ENCODE data around the gene DYSF.

Gene DYSF

DNA sequence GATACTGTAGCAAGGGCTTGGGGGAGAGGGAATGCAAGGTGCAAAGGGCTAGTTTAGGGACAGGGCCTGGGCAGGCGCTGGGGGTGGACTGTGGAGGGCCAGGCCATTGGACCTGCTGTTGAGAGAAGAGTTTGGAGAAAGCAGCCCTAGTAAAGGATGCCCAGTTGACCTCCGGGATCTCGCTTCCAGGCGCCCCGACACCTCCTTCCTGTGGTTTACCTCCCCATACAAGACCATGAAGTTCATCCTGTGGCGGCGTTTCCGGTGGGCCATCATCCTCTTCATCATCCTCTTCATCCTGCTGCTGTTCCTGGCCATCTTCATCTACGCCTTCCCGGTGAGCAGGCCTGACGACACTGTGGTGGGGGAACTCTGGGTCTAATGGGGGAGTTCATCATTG lies 229.0 kb downstream of the DYSF start:
- DNase-seq = no peak

DNA sequence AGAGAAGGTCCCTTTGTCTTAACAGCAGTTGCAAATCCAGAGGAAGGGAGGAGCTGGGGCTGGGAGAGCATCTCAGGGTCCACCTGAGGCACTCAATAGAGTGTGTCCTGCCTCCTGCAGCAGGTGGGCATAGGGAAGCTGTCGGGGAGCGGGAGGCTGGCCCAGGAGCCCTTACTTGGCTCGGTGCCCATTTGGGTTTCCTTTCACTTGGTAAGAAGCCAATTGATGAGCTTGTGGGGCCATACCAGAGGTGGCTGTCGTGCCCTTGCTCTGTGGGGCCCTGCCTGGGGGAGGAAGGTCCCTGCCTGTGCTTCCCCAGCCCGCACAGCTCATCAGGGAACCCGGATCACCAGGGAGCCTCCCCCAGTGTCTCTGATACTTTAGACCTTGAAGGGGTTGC lies 229.7 kb downstream of the DYSF start:
- no peak for DNase-seq

DNA sequence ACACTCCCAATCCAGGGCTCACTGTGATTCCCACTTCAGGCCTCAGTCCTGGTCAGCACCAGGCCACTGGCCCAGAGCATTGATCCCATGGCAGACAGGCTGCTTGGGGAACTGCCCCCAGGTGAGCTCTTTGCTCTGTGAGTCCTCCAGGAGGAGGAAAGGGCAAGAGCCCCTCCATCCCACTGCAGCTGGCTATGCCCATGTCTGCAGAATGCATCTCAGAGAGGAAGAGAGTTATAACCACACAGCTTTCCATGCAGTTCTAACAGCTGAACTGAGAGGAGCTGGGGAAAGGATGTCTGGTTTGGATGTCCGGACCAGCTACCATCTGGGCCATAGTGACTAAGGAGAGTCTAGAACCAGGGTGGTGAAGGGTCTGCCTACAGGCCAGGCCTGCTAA lies 230.3 kb downstream of the DYSF start:
- DNase-seq = no peak

DNA sequence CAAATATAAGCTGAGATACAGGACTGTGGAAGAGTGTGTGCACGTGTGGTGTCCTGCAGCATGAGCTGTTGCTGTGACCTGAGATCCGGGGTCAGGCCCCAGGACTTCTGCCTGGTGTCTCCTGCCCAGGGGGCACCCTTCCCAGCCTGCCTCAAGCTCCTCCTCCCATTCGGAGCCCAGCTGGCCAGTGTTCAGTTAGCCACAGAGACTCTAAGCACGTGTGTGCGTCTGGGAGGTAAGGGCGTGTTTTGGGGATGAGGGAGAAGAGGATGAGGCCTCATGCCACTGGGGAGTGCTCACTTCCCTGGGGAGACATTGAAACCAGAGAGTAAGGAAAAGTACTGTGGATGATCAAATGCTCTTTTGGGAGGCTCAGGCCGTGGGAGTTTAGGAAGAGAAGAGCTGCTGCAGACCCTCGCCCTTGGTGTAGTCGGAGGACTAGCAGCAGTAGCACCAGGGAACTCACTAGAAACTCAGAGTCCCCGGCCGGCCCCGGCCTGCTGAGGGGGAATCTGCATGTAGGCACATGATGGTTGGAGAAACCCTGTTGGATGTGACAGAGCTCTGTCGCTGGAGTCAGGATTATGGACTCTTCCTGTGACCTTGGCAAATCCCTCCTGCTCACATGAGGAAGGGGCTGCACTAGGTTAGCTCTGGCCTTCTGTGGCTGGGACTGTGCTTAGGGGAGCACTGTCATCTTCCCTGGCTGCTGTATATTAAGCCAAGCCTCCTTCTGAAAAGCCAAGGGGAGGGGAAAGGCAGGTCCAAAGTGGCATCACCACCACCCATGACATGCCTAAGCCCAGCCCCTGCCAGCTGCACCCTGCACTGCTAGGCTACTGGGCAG lies 231.1 kb downstream of the DYSF start:
- DNase-seq = no peak

DNA sequence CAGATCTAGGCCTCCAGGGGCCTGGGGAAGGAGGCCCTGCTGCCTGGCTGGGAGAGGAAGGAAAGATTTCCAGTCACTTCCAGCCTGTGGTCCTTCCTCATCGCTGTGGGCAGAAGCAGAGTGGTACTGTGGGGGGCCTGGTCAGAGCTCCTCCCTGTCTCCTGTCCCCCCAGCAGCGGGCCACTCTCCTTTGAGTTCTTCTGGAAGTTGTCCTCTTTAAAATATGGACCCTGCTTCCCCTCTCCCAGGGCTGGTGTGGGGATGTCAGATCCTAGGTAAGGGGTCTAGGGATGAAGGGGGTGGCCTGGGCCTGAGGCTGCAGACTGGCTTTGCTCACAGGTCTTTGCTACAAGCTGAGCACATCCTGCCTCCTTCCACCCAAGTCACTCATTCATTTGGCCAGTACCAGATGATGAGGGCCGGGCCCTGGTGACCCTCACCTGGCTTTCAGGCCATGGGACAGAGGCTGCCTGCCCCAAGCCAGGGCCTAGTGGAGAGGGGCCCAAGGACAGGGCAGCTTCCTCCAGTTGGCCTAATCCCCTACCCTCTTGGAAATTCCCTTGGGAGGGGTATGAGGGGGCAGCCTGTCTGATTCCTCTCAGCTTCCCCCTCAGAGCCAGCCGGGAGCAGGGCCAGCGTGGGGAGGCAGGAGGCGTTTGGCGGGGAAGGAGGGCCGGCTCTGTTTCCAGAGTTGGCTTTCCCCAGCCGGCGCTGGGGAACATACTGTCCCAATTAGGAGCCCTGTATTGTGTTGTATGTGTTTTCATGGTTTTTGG lies 231.9 kb downstream of the DYSF start:
- peak; percentile 63 for DNase-seq

DNA sequence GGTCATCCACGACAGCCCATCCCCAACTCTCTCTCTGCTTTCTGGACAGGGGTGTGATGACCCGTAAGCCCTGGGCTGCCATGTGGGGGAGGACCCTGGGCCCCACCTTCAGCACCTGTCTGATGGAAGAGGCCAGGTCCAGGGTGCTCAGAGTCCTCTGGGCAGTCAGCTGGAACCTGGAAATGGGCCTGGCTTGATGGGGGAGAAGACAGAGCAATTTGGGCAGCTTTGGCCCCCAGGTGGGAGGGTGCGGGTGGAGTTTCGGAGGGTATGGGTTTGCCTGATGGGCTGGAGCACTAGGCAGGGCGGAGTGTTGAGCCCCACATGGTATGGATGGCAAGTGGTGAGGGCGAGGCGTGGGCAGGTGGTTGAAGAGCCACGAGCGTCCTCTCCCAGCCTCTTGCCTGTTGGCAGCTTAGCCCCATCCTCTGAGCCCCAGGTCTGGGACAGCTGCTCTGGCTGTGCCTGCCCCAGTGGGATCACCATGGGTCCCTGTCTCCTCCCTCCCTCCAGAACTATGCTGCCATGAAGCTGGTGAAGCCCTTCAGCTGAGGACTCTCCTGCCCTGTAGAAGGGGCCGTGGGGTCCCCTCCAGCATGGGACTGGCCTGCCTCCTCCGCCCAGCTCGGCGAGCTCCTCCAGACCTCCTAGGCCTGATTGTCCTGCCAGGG lies 232.7 kb downstream of the DYSF start:
- DNase-seq = no peak

DNA sequence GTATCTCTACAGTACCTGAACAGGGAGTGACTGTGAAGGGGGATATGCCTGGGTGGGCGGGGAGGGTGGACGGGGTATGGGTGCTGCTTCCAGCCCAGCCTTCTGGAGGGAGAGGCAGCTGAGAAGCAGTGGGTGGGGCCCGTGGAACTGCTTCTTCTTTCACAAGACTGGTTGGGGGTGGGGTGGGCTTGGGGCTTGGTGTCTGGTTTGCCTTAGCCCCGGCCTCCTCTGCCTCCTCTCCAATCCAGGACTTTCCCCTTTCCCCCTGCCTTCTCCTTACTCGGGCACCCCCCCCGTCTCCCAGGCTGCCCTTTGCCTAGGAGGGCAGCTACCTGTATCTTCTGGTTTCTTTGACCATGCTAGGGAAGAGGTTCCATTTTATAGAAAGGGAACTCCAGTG lies 233.4 kb downstream of the DYSF start:
- DNase-seq = no peak

DNA sequence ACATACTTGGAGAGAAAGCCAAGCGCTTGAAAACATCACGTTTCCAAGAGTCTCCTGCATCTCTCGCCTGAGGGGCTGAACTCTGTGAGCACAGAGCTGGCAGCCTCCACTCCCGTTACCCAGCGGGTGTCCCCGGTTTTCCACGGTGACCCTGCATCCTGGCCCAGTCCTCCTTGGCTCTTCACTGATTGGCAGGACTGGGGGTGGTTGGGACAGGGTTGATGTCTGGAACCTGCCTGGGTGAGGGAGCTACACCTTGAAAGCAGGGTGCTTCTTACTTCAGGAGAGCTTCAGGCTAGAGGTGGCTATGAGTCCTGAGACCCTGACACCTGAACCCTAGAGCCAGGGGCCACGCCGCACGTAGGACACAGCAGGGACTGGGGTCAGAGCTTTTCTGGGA lies 234.1 kb downstream of the DYSF start:
- DNase-seq = no peak

DNA sequence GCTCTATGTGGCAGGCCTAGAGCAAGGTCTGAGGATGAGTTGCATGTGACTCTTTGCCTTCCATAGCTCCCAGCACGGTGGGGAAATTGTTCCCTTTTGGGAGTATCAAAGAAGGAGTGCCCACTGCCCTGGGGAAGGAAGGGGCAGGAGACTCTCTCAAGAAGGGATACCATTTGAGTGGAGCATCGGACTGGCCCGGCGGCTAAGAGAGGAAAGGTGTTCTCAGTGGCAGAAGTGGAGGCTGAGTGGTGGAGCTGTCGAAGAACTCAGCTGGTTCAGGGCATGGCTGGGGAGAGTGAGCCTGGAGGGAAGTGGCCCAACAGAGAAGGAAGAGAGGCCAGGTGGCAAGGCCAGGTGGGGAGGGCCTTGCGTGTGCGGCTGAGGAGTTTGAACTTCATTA lies 235.2 kb downstream of the DYSF start:
- no peak for DNase-seq

DNA sequence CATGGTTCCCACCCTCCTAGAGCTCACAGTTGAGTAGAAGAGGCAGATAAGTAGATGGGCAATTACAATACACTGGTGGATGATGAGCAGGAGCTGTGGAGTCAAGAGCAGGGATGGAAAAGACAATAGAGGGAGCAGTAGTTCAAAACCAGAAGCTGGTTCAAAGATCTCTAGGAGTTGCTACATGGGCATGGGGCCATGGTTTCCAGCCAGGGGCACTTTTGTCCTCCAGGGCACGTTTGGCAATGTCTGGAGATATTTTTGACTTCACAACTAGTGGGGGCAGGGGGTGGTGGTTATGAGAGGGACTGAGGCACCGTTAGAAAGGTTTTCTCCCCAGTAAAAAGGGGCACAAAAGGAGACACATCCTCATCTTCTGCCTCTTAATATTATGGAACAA lies 236.0 kb downstream of the DYSF start:
- no peak for DNase-seq

DNA sequence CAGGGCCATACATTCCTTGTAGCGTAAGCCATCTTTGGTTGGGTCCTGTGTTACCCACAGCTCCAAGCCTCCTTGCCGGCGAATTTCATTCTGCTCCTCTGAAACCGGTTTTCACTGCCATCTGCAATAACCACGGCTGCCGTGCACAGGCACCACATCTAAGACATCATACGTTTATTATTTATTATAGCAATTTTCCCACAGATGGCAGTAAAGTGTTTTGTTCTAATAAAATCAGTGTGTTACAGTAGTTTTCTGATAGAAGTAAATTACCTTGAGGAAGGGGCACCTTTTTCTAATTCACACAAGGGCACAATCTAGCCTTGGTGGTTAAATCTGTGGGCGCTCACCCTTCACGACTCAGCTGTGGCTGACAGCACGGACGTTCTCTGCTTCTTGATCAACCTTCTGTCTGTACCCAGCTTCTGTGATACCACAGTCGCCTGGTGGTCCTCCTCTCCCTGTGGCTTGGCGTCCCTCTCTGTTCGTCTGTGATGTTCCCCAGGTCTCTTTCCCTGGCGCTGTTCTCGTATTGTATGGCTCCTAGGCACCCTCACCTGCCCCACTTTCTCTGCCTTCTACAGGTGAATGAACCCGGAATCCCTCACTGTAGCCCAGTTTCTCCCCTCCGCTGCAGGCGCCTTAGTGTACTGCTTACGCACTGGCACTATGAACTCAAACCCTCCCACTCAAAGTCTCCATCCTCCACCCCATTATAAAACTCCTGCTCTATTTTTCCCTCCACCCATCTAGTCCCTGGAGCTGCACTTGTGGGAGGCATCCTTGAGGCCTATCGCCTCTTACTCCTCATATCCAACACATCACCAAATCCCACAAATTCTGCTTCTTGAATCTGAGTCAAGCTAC lies 236.8 kb downstream of the DYSF start:
- DNase-seq = no peak

DNA sequence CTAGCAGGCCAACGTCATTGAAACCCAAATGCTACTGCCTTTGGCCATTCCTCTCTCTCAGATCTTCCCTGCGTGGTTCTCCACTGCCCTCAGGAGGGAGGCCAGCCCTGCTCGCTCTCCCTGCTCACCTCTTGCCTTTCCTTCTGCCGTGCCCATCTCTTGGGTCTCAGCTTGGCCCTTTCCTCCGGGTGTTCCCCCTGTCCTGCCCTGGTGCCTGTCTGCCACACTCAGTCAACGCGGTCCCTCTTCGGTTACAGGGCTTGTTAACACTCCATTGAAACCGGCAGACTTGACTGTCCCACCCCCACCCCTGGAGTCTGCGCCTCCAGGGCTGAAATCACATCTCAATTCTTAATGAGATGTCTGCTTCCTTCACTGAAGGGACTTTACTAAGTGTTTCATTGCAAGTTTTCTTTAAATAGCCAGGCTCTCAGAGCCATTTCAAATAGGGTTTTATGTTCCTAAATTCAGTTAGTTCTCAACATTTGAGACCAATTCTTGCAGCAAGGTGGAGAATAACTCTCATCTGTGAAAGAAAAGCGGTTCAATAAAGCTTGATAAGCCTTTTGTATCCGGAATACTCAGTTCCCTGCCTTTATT lies 237.6 kb downstream of the DYSF start:
- DNase-seq = peak; percentile 41

DNA sequence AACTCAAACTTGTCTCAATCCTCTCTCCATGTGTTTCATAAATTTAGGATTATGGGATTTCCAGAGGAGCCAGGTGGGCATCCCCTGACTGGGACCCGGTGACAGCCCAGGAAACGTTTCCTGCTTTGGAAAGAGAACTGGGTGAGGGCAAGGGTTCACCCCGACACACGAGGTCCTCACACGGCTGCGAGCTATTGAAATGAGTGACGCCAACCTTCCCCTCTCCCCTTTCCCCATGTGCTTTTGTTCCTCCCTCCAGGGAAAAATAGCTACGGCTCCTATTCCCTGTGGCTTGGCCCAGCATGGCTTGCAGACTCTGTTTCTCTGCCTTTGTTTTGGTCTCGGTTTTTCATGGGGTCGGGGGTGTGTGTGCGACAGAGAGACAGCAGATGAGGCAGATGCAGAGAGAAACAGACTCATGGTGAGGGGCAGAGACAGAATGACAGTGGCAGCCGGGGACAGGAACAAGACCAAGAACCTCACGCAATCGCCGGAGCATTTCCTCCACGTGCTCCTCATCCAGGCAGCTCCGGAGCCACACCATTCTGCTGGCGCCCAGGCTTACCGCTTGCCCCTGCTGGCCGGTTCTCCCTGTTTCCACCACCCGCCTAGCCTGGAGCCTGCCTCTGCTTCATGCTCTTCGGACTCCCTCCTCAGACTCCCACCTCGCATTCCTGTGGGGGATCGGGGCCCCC lies 238.5 kb downstream of the DYSF start:
- peak; percentile 51 for DNase-seq

DNA sequence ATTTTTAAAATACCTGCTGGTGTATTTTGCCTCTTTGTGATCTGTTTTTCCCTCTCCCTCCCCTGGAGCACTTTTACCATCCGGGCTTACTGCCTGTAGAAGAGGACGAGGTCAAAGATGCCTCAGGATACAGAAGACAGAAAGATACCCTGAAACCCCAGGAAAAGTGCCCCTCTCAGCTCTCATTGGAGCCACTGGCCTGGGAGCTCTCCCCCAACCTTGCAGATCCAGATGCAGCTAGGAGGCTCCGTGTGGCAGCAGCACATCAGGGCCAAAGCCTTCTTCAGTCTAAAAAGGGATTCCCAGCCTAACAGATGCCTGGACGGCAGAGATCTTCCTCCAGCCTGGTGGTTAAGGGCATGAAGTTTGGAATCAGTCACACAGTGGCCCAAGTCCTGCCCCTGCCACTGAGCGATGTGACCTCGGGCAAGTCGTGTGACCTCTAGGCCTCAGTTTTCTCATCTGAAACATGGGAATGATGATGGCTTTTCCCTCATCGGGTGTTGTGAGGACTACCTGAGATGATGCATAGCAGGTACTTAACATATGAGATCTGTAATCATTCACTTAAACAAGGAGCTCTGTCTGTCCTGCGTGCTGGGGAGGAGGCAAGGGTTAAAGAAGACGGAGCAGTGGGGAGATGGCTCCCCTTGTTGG lies 239.4 kb downstream of the DYSF start:
- no peak for DNase-seq

DNA sequence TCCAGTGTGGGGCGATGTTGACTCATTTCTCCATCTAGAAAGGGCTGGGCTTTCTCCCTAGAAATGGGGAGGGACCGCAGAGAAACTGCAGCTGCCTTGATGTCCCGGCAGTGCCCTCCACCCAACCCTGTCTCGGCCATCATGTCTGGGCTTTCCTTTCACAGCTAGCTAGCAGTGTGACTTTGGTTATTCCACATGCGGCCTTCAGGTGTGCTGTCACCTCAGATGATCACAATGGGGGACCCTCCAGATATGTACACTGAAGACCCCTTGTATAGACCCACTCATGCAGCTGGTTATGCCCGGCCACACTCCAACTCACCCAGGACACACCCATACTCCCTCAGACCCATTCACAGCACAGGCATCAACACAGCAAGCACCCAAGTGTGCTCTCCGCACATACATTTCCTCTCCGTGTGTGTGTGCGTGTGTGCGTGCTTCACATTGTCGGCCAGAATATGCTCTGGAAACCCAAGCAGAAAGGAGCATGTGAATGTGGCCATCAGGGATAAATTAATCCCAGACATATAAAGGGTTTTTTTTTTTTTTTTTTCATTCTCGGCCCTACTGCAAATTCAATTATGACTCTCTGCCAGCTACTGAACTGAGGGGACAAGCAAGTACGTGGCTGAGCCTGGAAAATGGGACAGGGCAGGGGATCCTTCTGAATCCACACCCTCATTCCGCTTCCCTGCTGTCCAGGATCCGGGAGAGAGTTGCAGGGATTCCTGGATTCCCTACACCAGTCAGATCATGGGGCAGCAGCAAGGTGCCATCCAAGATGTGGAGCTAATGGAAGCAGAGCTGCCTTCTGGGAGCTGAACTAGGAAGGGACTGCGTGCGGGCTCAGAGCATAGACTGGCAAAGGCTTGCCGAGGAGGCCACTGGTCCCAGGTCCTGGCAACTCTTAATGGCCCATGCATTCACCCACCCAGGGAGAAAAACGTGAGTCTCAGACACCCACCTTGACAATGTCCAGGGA lies 240.2 kb downstream of the DYSF start:
- DNase-seq = no peak

DNA sequence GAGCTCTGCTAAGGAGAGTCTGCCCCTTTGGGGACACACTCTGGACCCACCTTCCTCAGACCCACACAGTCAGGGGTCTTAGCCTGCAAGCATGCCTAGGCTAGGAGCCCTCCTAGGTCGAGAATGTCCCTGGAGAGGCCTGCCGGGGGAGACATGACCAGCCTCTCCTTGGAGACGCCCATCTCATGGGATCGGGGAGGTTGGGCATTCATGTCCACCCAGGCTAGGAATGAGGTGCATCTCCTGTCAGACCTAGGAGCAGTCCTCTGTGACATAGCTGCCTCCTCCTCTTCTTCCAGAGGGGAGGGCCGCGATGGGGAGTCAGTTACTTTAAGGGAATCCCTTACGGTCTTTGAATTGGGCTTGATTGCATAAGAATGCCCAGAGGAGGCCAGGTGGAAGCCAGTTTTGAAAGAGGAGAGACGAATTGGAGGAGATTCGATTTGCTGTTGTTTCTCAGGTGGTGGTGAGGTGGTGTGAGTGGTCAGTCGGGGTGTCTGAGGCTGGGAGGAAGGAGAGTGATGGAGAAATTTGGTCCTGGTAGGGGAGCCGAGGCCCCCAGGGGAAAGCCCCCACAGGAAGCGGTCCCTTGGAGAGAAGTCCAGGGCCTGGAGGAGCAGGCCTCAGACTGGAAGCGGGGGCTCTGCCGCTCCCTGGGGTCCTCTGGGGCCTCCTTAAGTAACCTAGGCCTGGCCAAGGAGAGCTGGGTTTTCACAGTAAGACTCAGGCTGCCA lies 241.3 kb downstream of the DYSF start:
- DNase-seq = no peak

DNA sequence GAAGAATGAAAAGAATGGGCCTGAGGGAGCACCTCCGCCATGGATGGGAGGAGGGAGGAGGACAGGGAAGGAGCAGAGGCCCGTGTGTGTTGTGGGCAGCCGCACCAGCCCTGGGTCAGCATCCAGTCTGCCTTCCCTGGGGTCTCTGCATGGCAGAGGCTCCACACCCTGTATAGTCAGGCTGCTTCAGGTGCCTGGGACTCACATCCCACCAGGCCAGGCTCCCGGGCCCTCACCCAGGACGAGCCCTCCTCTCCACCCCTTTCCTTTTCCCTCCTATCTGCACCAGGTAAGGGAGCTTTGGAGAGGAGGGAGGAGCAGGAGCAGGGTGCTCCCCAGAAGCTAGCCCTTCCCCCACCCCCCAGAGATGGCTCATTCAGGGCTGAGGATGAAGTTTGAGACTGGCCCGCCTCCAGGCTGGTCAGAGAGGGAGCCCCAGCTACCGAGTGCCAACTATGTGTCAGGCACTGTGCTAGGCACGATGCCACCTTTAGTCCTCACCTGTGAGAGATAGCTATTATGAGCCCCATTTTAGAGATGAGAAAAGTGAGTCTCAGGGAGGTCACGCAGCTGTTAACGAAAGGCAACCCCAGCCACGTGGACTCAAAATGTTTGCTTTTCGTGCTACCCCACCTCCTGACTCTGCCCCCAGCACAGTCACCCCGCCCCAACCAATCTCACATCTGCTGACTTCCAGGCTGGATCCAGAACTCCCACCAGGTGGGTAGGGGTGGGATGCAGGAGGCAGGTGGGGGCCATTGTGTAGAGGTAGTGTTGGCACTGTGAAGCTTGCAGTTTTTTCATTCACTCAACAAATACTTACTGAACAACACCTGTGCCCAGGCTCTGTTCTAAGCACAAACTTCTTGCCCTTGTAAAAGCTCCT lies 242.1 kb downstream of the DYSF start:
- no peak for DNase-seq

DNA sequence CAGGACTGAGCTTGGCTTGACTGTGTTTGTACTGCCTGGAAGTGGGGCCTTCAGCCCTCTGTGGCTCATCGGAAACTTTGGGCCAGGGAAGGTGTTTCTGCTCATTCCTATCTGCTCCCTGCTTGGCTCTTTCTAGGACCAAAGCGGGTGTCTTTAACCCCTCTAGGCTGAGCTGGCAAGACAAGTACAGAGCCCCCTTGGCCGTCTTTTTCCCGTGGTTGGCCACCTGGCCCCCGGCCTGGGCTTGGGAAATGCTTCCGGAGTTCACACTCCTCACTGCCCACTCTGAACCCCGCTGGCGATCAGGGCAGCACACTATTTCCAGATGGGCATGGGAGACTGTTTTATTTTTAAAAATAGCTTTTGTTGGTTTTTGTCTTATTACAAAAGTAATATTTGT lies 243.0 kb downstream of the DYSF start:
- no peak for DNase-seq

Measured in eye (tissue), 1 donor.